ENCODE measurements around the gene VDR.

DNA sequence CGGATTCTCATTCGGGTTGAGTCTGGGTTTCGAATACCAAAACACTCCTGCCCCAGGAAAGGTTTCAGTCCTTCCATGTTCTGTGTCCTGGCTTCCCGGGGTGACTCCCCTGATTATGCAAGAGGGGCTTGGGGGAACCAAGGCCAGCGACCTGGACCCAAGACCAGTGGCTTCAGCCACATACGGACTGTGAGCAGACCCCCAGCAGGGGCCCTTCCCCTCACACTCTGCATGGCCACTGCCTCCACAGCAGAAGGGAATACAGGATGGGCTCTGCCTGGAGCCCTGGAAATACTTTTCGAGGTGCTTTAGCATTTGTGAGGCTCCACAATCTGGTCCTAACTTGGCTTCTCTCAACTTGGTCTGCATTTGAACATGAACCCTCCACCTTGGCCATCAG, 104.2 kb downstream of the VDR start:
- no peak for TF ChIP-seq EZH2 (IDR thresholded peaks at IDR 0.05; ENCODE audit: insufficient read depth, poor library complexity, severe bottlenecking)
- TF ChIP-seq EZH2phosphoT487 (IDR thresholded peaks at IDR 0.05; ENCODE audit: insufficient read depth, low read depth) = no peak

Measured in GM23248 (cell line).